Superior temporal gyrus (tissue), 1 donor: ENCODE results near the gene SLCO4A1.

ENCODE experiments used
- DNase-seq: peaks from one replicate; pipeline ENCODE4 v3.0.0-alpha.2; 2016; ENCODE audit errors: extremely low spot score

The SLCO4A1 gene

GRCh38 chr20:62701161-62702012 is 59.1 kb downstream of the SLCO4A1 start:
- no peak for DNase-seq

- DNase-seq = no peak
These were observed 59.7 kb downstream of the SLCO4A1 start for GRCh38 chr20:62702013-62702300.

- DNase-seq = no peak
These were observed 60.9 kb downstream of the SLCO4A1 start for GRCh38 chr20:62702895-62703852.

- DNase-seq = no peak
These were observed 61.5 kb downstream of the SLCO4A1 start for GRCh38 chr20:62703853-62704228.

GRCh38 chr20:62704341-62704948 is 62.1 kb downstream of the SLCO4A1 start:
- DNase-seq = peak; percentile 40

GRCh38 chr20:62705627-62706026 is 63.3 kb downstream of the SLCO4A1 start:
- no peak for DNase-seq

GRCh38 chr20:62706344-62706743 is 64.0 kb downstream of the SLCO4A1 start:
- no peak for DNase-seq

- no peak for DNase-seq
These were observed 64.6 kb downstream of the SLCO4A1 start for GRCh38 chr20:62706857-62707256.

- no peak for DNase-seq
These were observed 65.1 kb downstream of the SLCO4A1 start for GRCh38 chr20:62707276-62707920.

- no peak for DNase-seq
These were observed 65.7 kb downstream of the SLCO4A1 start for GRCh38 chr20:62707921-62708521.

GRCh38 chr20:62708591-62709536 is 66.6 kb downstream of the SLCO4A1 start, which contains the start of gene NTSR1:
Gene NTSR1, plus strand, starts transcription at chr20:62708836. Its CDS starts 372 bp downstream, at chr20:62709208.
- no peak for DNase-seq

GRCh38 chr20:62709537-62709905 is 67.2 kb downstream of the SLCO4A1 start:
- DNase-seq = no peak

- DNase-seq = no peak
These were observed 68.0 kb downstream of the SLCO4A1 start for GRCh38 chr20:62710221-62710885.

GRCh38 chr20:62710886-62711702 is 68.8 kb downstream of the SLCO4A1 start:
- no peak for DNase-seq

- no peak for DNase-seq
These were observed 69.4 kb downstream of the SLCO4A1 start for GRCh38 chr20:62711703-62712101.

GRCh38 chr20:62712606-62713005 is 70.3 kb downstream of the SLCO4A1 start:
- no peak for DNase-seq

GRCh38 chr20:62714006-62714405 is 71.7 kb downstream of the SLCO4A1 start:
- no peak for DNase-seq

- DNase-seq = no peak
These were observed 72.5 kb downstream of the SLCO4A1 start for GRCh38 chr20:62714799-62715198.

GRCh38 chr20:62715201-62715600 is 72.9 kb downstream of the SLCO4A1 start:
- DNase-seq = no peak
